Neural cell (in vitro differentiated cells): ENCODE data around the gene PID1. TPM values are rescaled to one million over a fixed set of nuclear protein-coding genes. Genes with fewer than 3 reads are reported as not detected.

Source experiments
- H2AFZ ChIP-seq: fragments of 200-600, 300-800 bp; sonication (generic), shearing (Covaris generic); 2 replicates; pipeline ENCODE4 v1.6.0; 2014; ENCODE audit warnings: low read depth, mild to moderate bottlenecking, antibody characterized with exemption, low read length, moderate library complexity
- H3F3A ChIP-seq: fragments of 200-600 bp; shearing (Covaris generic); 2 replicates; pipeline ENCODE4 v1.6.1; 2016; ENCODE audit warnings: mild to moderate bottlenecking, moderate library complexity, mixed read lengths, antibody characterized with exemption, low read length; ENCODE audit not compliant: insufficient read depth, poor library complexity, severe bottlenecking
- H3K27ac ChIP-seq: fragments of 200-600, 300-800 bp; sonication (generic), shearing (Covaris generic); 2 replicates; pipeline ENCODE4 v1.5.1; 2014; ENCODE audit warnings: mild to moderate bottlenecking, low read length, moderate library complexity
- H3K27me3 ChIP-seq: fragments of 300-800, 200-600 bp; sonication (generic), shearing (Covaris generic); 2 replicates; pipeline ENCODE4 v1.6.0; 2014; ENCODE audit warnings: mild to moderate bottlenecking, low read depth, low read length, moderate library complexity; ENCODE audit not compliant: insufficient read depth
- H3K36me3 ChIP-seq: fragments of 300-800, 200-600 bp; sonication (generic), shearing (Covaris generic); 2 replicates; pipeline ENCODE4 v1.5.1; 2014; ENCODE audit warnings: mild to moderate bottlenecking, antibody characterized with exemption, low read length, moderate library complexity; ENCODE audit not compliant: insufficient read depth
- H3K4me2 ChIP-seq: fragments of 300-800, 200-600 bp; sonication (generic), shearing (Covaris generic); 2 replicates; pipeline ENCODE4 v1.6.0; 2014; ENCODE audit warnings: mild to moderate bottlenecking, low read length
- H3K4me3 ChIP-seq: fragments of 300-800, 200-600 bp; sonication (generic), shearing (Covaris generic); 2 replicates; pipeline ENCODE4 v1.5.1; 2014; ENCODE audit warnings: mild to moderate bottlenecking, low read length, moderate library complexity
- H3K79me2 ChIP-seq: fragments of 200-600 bp; shearing (Covaris generic); replicated peaks from 2 replicates; pipeline ENCODE4 v1.6.0; 2014; ENCODE audit warnings: mild to moderate bottlenecking, low read length, moderate library complexity; ENCODE audit not compliant: insufficient read depth
- H3K9ac ChIP-seq: fragments of 300-800, 200-600 bp; sonication (generic), shearing (Covaris generic); 2 replicates; pipeline ENCODE4 v1.6.1; 2016; ENCODE audit warnings: mild to moderate bottlenecking, low read length, mixed read lengths
- H3K9me2 ChIP-seq: fragments of 200-600 bp; shearing (Covaris generic); 2 replicates; pipeline ENCODE4 v1.6.1; 2016; ENCODE audit warnings: mild to moderate bottlenecking, low read length, mixed read lengths; ENCODE audit not compliant: insufficient read depth
- H3K9me3 ChIP-seq: fragments of 200-600, 300-800 bp; sonication (generic), shearing (Covaris generic); 2 replicates; pipeline ENCODE4 v1.6.1; 2016; ENCODE audit warnings: mild to moderate bottlenecking, mixed run types, low read length, moderate library complexity, mixed read lengths
- H4K20me1 ChIP-seq: fragments of 200-600 bp; shearing (Covaris generic); 2 replicates; pipeline ENCODE4 v1.6.1; 2016; ENCODE audit warnings: mild to moderate bottlenecking, mixed run types; ENCODE audit not compliant: insufficient read depth
- EP300 ChIP-seq: fragments of 450-650 bp; conservative IDR thresholded peaks from 2 replicates; pipeline ENCODE4 v1.6.1; 2014; ENCODE audit warnings: antibody characterized with exemption, mild to moderate bottlenecking, moderate library complexity; ENCODE audit not compliant: poor library complexity, severe bottlenecking
- EZH2 ChIP-seq: fragments of 200-600, 300-800 bp; shearing (Covaris generic), sonication (generic); IDR thresholded peaks from 2 replicates; pipeline ENCODE4 v1.6.1; 2014; ENCODE audit warnings: antibody characterized with exemption, low read length, borderline replicate concordance, mild to moderate bottlenecking; ENCODE audit not compliant: insufficient read depth, poor library complexity, severe bottlenecking
- MXI1 ChIP-seq: fragments of 450-650 bp; conservative IDR thresholded peaks from 2 replicates; pipeline ENCODE4 v1.6.1; 2014; ENCODE audit warnings: antibody characterized with exemption, mild to moderate bottlenecking; ENCODE audit not compliant: poor library complexity, severe bottlenecking
- POLR2AphosphoS5 ChIP-seq: IDR thresholded peaks from 2 replicates; pipeline ENCODE4 v1.6.1; 2012
- RAD21 ChIP-seq: fragments of 450-650 bp; conservative IDR thresholded peaks from 2 replicates; pipeline ENCODE4 v1.6.1; 2014; ENCODE audit warnings: antibody characterized with exemption, mild to moderate bottlenecking, moderate library complexity
- SMC3 ChIP-seq: fragments of 450-650 bp; conservative IDR thresholded peaks from 2 replicates; pipeline ENCODE4 v1.6.1; 2014; ENCODE audit warnings: antibody characterized with exemption, mild to moderate bottlenecking, moderate library complexity; ENCODE audit not compliant: poor library complexity
- TAF1 ChIP-seq: IDR thresholded peaks from 2 replicates; pipeline ENCODE4 v1.6.1; 2012; ENCODE audit warnings: low read depth
- polyA plus RNA-seq: library from polyadenylated mRNA; depleted of rRNA; stranded (reverse); fragments of >200 nt; gene quantifications from 2 replicates; pipeline ENCODE4 v1.2.3, GENCODE V29; 2014
- TF ChIP-seq, protein P1 (sequence below): fragments of 450-650 bp; IDR thresholded peaks from 2 replicates; pipeline ENCODE4 v1.5.1; 2014; ENCODE audit warnings: antibody characterized with exemption, mild to moderate bottlenecking, moderate library complexity; ENCODE audit not compliant: poor library complexity, severe bottlenecking
- TF ChIP-seq, protein P2 (sequence below): IDR thresholded peaks from 2 replicates; pipeline ENCODE4 v1.6.1; 2012; ENCODE audit warnings: borderline replicate concordance

PID1 gene
- polyA plus RNA-seq, 1 donor from 2014 or later, result 11.0 TPM

DNA sequence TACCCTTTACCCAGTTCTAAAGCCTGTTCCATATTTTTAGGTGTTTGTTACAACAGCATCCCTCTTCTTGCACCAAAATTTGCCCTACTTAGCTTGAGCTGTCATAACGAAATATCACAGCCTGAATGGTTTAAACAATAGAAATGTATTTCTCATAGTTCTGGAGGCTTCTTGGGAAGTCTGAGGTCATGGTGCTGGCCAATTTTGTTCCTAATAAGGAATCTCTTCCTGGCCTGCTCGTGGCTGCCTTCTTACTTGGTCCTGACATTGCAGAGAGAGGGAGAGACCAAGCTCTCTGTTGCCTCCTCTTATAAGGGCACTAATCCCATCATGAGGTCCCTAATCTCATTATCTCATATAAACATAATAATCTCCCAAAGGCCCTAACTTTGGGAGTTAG is 267.8 kb downstream of the PID1 start:
- Histone ChIP-seq H3K9me2 (no peaks in the 10 kb centered on the region), H3K9me3 (peaks cover 11% of the 10 kb centered on the region), H3K27me3 (no peaks in the 10 kb centered on the region), H3K79me2 (no peaks in the 10 kb centered on the region), H4K20me1 (no peaks in the 10 kb centered on the region), H3K4me2 (no peak overlapping the region), H2AFZ (no peak overlapping the region), H3K4me3 (no peak overlapping the region), H3F3A (no peaks in the 10 kb centered on the region), H3K36me3 (no peaks in the 10 kb centered on the region), H3K9ac (no peak overlapping the region), H3K27ac (no peak overlapping the region)
- no peak for TF ChIP-seq SMC3
- TF ChIP-seq POLR2AphosphoS5, result no peak
- no peak for TF ChIP-seq RAD21
- no peak for TF ChIP-seq TAF1
- TF ChIP-seq EZH2, result no peak
- TF ChIP-seq EP300, result no peak
- TF ChIP-seq MXI1, result no peak
- TF ChIP-seq, protein P1, sequence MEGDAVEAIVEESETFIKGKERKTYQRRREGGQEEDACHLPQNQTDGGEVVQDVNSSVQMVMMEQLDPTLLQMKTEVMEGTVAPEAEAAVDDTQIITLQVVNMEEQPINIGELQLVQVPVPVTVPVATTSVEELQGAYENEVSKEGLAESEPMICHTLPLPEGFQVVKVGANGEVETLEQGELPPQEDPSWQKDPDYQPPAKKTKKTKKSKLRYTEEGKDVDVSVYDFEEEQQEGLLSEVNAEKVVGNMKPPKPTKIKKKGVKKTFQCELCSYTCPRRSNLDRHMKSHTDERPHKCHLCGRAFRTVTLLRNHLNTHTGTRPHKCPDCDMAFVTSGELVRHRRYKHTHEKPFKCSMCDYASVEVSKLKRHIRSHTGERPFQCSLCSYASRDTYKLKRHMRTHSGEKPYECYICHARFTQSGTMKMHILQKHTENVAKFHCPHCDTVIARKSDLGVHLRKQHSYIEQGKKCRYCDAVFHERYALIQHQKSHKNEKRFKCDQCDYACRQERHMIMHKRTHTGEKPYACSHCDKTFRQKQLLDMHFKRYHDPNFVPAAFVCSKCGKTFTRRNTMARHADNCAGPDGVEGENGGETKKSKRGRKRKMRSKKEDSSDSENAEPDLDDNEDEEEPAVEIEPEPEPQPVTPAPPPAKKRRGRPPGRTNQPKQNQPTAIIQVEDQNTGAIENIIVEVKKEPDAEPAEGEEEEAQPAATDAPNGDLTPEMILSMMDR, result no peak
- TF ChIP-seq, protein P2, sequence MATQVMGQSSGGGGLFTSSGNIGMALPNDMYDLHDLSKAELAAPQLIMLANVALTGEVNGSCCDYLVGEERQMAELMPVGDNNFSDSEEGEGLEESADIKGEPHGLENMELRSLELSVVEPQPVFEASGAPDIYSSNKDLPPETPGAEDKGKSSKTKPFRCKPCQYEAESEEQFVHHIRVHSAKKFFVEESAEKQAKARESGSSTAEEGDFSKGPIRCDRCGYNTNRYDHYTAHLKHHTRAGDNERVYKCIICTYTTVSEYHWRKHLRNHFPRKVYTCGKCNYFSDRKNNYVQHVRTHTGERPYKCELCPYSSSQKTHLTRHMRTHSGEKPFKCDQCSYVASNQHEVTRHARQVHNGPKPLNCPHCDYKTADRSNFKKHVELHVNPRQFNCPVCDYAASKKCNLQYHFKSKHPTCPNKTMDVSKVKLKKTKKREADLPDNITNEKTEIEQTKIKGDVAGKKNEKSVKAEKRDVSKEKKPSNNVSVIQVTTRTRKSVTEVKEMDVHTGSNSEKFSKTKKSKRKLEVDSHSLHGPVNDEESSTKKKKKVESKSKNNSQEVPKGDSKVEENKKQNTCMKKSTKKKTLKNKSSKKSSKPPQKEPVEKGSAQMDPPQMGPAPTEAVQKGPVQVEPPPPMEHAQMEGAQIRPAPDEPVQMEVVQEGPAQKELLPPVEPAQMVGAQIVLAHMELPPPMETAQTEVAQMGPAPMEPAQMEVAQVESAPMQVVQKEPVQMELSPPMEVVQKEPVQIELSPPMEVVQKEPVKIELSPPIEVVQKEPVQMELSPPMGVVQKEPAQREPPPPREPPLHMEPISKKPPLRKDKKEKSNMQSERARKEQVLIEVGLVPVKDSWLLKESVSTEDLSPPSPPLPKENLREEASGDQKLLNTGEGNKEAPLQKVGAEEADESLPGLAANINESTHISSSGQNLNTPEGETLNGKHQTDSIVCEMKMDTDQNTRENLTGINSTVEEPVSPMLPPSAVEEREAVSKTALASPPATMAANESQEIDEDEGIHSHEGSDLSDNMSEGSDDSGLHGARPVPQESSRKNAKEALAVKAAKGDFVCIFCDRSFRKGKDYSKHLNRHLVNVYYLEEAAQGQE, result no peak

DNA sequence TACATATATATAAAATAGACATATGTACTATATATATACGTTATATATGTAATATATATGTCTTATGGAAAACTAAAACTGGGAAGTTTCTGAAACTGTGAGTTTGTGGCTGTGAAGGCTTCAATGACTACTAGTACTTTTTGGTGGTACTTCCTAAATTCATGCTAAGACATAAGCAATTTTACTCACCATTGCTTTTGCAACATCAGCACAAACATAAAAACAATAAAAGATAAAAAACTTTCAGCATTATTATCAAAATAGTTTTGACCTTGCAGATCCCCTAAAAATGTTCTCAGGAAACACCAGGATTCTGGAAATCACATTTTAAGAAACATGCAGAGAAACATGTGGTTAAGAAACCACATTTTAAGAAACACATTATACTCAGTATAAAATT is 269.9 kb downstream of the PID1 start:
- no peak for TF ChIP-seq SMC3
- TF ChIP-seq POLR2AphosphoS5, result no peak
- TF ChIP-seq, protein P1, result no peak
- TF ChIP-seq TAF1, result no peak
- TF ChIP-seq RAD21, result no peak
- TF ChIP-seq EZH2, result no peak
- no peak for TF ChIP-seq MXI1
- TF ChIP-seq, protein P2, result no peak
- TF ChIP-seq EP300, result no peak
- Histone ChIP-seq H3K9me3 (peaks cover 11% of the 10 kb centered on the region), H4K20me1 (no peaks in the 10 kb centered on the region), H3K79me2 (no peaks in the 10 kb centered on the region), H3K9me2 (no peaks in the 10 kb centered on the region), H3K9ac (no peak overlapping the region), H3K4me2 (no peak overlapping the region), H3F3A (no peaks in the 10 kb centered on the region), H3K4me3 (no peak overlapping the region), H3K27me3 (no peaks in the 10 kb centered on the region), H3K36me3 (no peaks in the 10 kb centered on the region), H3K27ac (no peak overlapping the region), H2AFZ (no peak overlapping the region)
